Colonic mucosa (tissue), 4 donors: ENCODE measurements around the gene AUH. TPM values are rescaled to one million over a fixed set of nuclear protein-coding genes. Genes with fewer than 3 reads are reported as not detected.

Experiments
- DNase-seq: peaks from one replicate; pipeline ENCODE4 v3.0.0-alpha.2; 2020
- H3K27ac ChIP-seq: fragments of 200-600 bp; one replicate; pipeline ENCODE4 v1.8.0; 2021
- H3K27me3 ChIP-seq: fragments of 200-600 bp; one replicate; pipeline ENCODE4 v1.8.0; 2021
- H3K36me3 ChIP-seq: fragments of 200-600 bp; one replicate; pipeline ENCODE4 v1.8.0; 2021
- H3K4me1 ChIP-seq: fragments of 200-600 bp; one replicate; pipeline ENCODE4 v1.8.0; 2021; ENCODE audit warnings: mild to moderate bottlenecking
- H3K4me3 ChIP-seq: fragments of 200-600 bp; one replicate; pipeline ENCODE4 v1.8.0; 2021
- H3K9ac ChIP-seq, 2 donors: one replicate each; pipeline ENCODE4 v1.7.0; 2013; ENCODE audit warnings: control low read depth in 2 of 2, low read depth in 2 of 2, low read length in 2 of 2
- H3K9me3 ChIP-seq: fragments of 200-600 bp; one replicate; pipeline ENCODE4 v1.8.0; 2021
- intact Hi-C: fragments of 100-400 bp; cut with DNase I; formaldehyde crosslinking; loops from one replicate; pipeline ENCODE4 v1.14.1; 2022
- total RNA-seq, 2 donors: library from RNA; stranded (reverse); fragmentation: NEBNext Ultra II Directional in 1 of 2; extraction: Animal tissue kit (Norgen Biotek cat#: 25700) in 1 of 2; gene quantifications; one replicate each; pipeline ENCODE4 v1.2.1, GENCODE V29; 2021
- TF ChIP-seq, protein P1 (sequence below): fragments of 200-600 bp; IDR thresholded peaks from one replicate; pipeline ENCODE4 v1.8.0; 2022; ENCODE audit warnings: antibody characterized with exemption, mild to moderate bottlenecking
- donor health status: healthy.
- donor health status: DM: no; HTN: no; CAD: no.
- donor health status: DM: no; HTN: no; CAD: no.

The AUH gene
- total RNA-seq, 2 donors from 2014 or later, result 21.5 to 47.6 TPM

DNA sequence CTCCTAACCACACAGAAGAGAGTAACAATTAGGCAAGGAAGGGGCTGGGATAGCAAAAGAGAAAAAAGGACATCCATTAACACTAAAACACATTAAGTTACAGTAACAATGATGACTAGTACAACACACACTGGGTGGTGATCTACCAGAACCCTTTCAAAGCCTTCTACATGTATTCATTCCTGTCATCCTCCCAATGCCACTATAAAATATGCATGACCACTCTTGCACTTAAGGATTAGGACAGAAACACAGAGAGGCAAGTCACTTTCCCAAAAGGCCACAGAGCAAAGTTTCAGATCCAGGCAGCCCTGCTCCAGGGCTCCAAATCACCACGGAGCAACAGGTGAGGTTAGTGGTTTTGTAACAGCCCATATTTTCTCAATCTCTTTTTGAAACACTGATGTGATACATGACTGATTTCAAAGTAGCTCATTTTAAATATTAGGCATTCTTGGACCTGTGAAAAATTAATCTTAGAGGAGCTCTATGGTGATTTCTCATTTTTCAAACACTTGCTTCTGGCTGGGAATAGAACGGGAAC lies 86.7 kb downstream of the AUH start:
- Histone ChIP-seq H3K36me3 (no peaks in the 10 kb centered on the region), H3K9me3 (no peaks in the 10 kb centered on the region), H3K27me3 (no peaks in the 10 kb centered on the region), H3K9ac (no peak overlapping the region), H3K4me3 (no peak overlapping the region), H3K27ac (no peak overlapping the region), H3K4me1 (no peaks in the 10 kb centered on the region)
- intact Hi-C loops, result no loop called here
- TF ChIP-seq, protein P1, sequence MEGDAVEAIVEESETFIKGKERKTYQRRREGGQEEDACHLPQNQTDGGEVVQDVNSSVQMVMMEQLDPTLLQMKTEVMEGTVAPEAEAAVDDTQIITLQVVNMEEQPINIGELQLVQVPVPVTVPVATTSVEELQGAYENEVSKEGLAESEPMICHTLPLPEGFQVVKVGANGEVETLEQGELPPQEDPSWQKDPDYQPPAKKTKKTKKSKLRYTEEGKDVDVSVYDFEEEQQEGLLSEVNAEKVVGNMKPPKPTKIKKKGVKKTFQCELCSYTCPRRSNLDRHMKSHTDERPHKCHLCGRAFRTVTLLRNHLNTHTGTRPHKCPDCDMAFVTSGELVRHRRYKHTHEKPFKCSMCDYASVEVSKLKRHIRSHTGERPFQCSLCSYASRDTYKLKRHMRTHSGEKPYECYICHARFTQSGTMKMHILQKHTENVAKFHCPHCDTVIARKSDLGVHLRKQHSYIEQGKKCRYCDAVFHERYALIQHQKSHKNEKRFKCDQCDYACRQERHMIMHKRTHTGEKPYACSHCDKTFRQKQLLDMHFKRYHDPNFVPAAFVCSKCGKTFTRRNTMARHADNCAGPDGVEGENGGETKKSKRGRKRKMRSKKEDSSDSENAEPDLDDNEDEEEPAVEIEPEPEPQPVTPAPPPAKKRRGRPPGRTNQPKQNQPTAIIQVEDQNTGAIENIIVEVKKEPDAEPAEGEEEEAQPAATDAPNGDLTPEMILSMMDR, result no peak
- no peak for DNase-seq

DNA sequence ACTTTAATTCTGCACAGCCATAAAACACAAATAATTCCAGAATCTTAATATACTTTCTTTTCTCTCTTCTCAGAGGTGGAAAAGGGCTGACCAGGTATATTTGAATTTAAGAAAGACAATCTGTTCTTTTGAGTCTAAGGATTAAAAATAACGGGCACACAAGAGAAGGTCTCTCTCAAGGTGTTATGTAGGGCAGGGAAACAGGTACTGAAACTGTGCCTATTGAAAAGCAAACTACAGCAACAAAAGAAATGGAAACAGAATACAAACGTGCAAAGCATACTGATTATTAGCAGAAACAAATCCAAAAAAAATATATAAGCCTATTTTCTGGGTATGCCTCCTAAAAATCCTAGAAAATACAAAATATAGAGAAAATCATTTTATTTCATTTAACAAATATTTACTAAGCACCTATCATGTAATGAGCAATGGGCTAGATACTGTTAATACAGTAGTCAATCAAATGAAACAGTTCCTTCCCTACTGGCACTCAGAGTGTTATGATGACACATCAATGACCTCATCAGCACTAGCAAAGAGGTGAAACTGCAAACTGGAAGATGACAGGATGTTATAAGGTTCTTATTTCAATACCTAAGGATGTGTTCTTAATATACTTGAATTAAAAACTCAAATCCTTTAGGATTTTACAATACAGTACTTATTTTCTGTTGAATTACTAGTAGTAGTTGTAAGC lies 87.7 kb downstream of the AUH start:
- Histone ChIP-seq H3K9me3 (no peaks in the 10 kb centered on the region), H3K27ac (no peak overlapping the region), H3K9ac (no peak overlapping the region), H3K4me1 (no peaks in the 10 kb centered on the region), H3K27me3 (no peaks in the 10 kb centered on the region), H3K4me3 (no peak overlapping the region), H3K36me3 (no peaks in the 10 kb centered on the region)
- TF ChIP-seq, protein P1, result no peak
- intact Hi-C loops, result no loop called here
- no peak for DNase-seq

DNA sequence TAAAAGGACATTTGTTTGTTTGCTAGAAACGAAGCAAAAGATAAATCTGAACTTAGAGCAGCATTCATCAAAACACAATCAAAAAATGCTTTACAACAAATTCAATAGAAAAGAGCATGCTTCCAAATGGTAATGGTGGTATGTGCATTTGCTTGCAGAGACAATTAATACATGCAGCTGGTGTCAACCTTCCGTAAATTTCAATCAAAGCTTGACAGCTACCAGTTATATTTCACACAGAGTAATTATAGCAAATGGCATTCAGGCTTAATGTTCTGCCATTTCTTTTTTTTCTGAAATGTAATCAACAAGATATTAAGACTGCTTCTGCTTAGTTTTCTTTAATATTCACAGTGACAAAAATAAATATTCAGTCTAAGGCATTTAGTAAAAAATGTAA lies 90.6 kb downstream of the AUH start:
- Histone ChIP-seq H3K27me3 (no peaks in the 10 kb centered on the region), H3K9ac (no peak overlapping the region), H3K36me3 (no peaks in the 10 kb centered on the region), H3K4me1 (no peaks in the 10 kb centered on the region), H3K27ac (no peak overlapping the region), H3K9me3 (no peaks in the 10 kb centered on the region), H3K4me3 (no peak overlapping the region)
- no peak for DNase-seq
- TF ChIP-seq, protein P1, result no peak
- intact Hi-C loops, result no loop called here

DNA sequence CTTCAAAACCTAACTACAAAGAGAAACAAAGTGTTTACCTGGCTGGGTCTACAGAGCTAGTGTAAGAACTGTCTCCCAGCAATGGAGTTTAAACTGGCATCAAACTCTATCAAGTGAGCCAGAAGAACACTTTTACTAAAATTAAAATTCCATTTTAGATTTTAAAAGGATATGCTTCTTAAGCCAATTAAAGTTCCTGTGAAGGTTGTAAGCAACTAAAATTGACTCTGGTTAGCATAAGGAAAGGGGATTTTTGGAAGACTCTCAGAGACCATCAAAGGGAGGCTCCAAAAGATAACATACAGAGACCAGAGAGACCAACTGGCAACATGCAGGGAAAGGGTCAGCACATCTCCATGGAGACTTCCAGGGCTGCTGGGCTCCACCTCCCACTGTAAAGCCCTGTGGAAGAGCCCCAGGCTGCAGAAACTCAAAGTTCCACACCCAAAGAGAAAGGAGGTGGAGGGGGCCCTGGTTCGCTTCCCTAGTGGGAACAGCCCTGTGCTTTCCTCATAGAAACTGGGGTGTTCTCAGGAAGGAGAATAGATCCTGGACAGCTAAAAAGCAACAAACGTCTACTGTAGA lies 91.7 kb downstream of the AUH start:
- no peak for DNase-seq
- no peaks in the 10 kb centered on the region for H3K4me1 ChIP-seq
- H3K27ac ChIP-seq, result no peak overlapping the region
- TF ChIP-seq, protein P1, result no peak
- no peaks in the 10 kb centered on the region for H3K9me3 ChIP-seq
- H3K9ac ChIP-seq, result no peak overlapping the region
- intact Hi-C loops, result no loop called here
- H3K4me3 ChIP-seq, result no peak overlapping the region
- H3K36me3 ChIP-seq, result no peaks in the 10 kb centered on the region
- H3K27me3 ChIP-seq, result no peaks in the 10 kb centered on the region

DNA sequence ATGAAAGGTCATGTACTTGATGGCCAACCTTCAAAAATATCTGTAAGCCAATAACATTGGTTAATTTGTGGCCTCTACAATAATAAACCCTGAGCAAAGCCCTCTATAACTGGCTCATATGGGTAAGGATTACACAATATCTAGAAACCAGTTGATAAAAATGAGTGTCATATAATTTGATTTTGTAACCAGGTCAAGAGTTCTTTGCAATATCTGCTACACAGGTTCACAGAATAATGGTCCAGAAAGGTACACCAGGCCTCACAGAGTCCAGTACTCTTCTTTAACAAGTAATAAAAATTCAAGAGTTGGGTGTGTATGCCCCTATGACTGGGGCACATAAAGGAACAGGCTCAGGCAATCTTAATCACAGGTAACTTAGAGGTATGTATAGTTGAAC lies 95.3 kb downstream of the AUH start:
- H3K9me3 ChIP-seq, result no peaks in the 10 kb centered on the region
- H3K4me3 ChIP-seq, result no peak overlapping the region
- no peaks in the 10 kb centered on the region for H3K27me3 ChIP-seq
- TF ChIP-seq, protein P1, result no peak
- no peaks in the 10 kb centered on the region for H3K36me3 ChIP-seq
- intact Hi-C loops, result no loop called here
- H3K4me1 ChIP-seq, result no peaks in the 10 kb centered on the region
- no peak overlapping the region for H3K9ac ChIP-seq
- H3K27ac ChIP-seq, result no peak overlapping the region
- no peak for DNase-seq
